HepG2 (cell line): ENCODE data around the gene C3orf18. TPM values are rescaled to one million over a fixed set of nuclear protein-coding genes. Genes with fewer than 3 reads are reported as not detected.
A peak's percentile ranks its signal among the peaks of the same experiment; 100 is the strongest.

ENCODE experiments used
- MIER2 ChIP-seq: IDR thresholded peaks from 2 replicates; pipeline ENCODE4 v1.6.1; 2016; ENCODE audit warnings: missing biosample characterization, missing genetic modification reagents
- NR3C1 ChIP-seq: sonication (generic); formaldehyde crosslinking; IDR thresholded peaks from 2 replicates; pipeline ENCODE4 v1.4.0; 2020; ENCODE audit warnings: missing genetic modification reagents
- POLR2G ChIP-seq: fragments of 200-400 bp; formaldehyde crosslinking; IDR thresholded peaks from 2 replicates; pipeline ENCODE4 v1.6.1; 2018; ENCODE audit warnings: mild to moderate bottlenecking, low read depth, low read length, moderate library complexity
- RAD51 ChIP-seq: fragments of 450-650 bp; IDR thresholded peaks from 2 replicates; pipeline ENCODE4 v1.6.1; 2016; ENCODE audit warnings: borderline replicate concordance
- SOX5 ChIP-seq: IDR thresholded peaks from 2 replicates; pipeline ENCODE4 v1.6.1; 2016; ENCODE audit warnings: borderline replicate concordance
- SOX6 ChIP-seq, 2 experiments: fragments of 450-650 bp in 1 of 2; sonication (generic) in 1 of 2; formaldehyde crosslinking in 1 of 2; IDR thresholded peaks; 2 replicates each; pipeline versions ENCODE4 v1.4.0 to v1.6.1; 2017 to 2020; ENCODE audit warnings: antibody characterized with exemption in 1 of 2, mild to moderate bottlenecking in 1 of 2, missing genetic modification reagents in 1 of 2
- SUZ12 ChIP-seq: fragments of 150-350 bp; IDR thresholded peaks from 2 replicates; pipeline ENCODE4 v1.6.1; 2014; ENCODE audit warnings: low read depth, low read length
- ZBED4 ChIP-seq: sonication (generic); formaldehyde crosslinking; IDR thresholded peaks from 2 replicates; pipeline ENCODE4 v1.4.0; 2020; ENCODE audit warnings: missing genetic modification reagents, borderline replicate concordance
- ZBTB10 ChIP-seq: sonication (generic); formaldehyde crosslinking; IDR thresholded peaks from 2 replicates; pipeline ENCODE4 v1.4.0; 2020; ENCODE audit warnings: missing genetic modification reagents, borderline replicate concordance
- ZNF614 ChIP-seq: IDR thresholded peaks from 2 replicates; pipeline ENCODE4 v1.6.1; 2018; ENCODE audit warnings: missing biosample characterization, missing genetic modification reagents, inconsistent platforms, borderline replicate concordance
- ZNF879 ChIP-seq: sonication (generic); formaldehyde crosslinking; IDR thresholded peaks from 2 replicates; pipeline ENCODE4 v1.8.1; 2023; ENCODE audit warnings: missing genetic modification reagents
- ZZZ3 ChIP-seq: sonication (generic); formaldehyde crosslinking; IDR thresholded peaks from 2 replicates; pipeline ENCODE4 v1.4.0; 2020; ENCODE audit warnings: missing genetic modification reagents, mild to moderate bottlenecking, borderline replicate concordance
- polyA plus RNA-seq, 8 experiments: library from polyadenylated mRNA; depleted of rRNA in 3 of 8; stranded (reverse) in 7 of 8; unstranded in 1 of 8; fragments of >200 nt; fragmentation: Illumina TruSeq in 4 of 8; extraction: Trizol in 4 of 8; gene quantifications; 2 replicates each; pipeline versions ENCODE4 v1.2.1 to v1.2.3, GENCODE V29; 2011 to 2016; ENCODE audit warnings: low read depth in 4 of 8, missing spikeins in 1 of 8, mixed read lengths in 1 of 8; ENCODE audit not compliant: insufficient read depth in 1 of 8
- total RNA-seq, 5 experiments: library from RNA; depleted of rRNA; stranded (reverse); fragments of >200 nt; fragmentation: Illumina TruSeq; extraction: Trizol; gene quantifications; 2 replicates each; pipeline ENCODE4 v1.2.3, GENCODE V29; 2016; ENCODE audit warnings: low read depth in 1 of 5
- TF ChIP-seq, protein P1 (sequence below): sonication (generic); formaldehyde crosslinking; IDR thresholded peaks from 2 replicates; pipeline ENCODE4 v1.5.1; 2020; ENCODE audit warnings: mild to moderate bottlenecking, missing genetic modification reagents
- TF ChIP-seq, protein P2 (sequence below): IDR thresholded peaks from 2 replicates; pipeline ENCODE4 v1.6.1; 2016; ENCODE audit warnings: missing compliant biosample characterization, missing genetic modification reagents, borderline replicate concordance
- TF ChIP-seq, protein P3 (sequence below): sonication (generic); formaldehyde crosslinking; IDR thresholded peaks from 2 replicates; pipeline ENCODE4 v1.5.0; 2020; ENCODE audit warnings: missing genetic modification reagents

Gene C3orf18
- total and polyA plus RNA-seq, 2 of the 13 experiments (the other 11 are each of a cell fraction or from before 2014, with no cell fraction given), result 1.6 to 4.8 TPM

DNA sequence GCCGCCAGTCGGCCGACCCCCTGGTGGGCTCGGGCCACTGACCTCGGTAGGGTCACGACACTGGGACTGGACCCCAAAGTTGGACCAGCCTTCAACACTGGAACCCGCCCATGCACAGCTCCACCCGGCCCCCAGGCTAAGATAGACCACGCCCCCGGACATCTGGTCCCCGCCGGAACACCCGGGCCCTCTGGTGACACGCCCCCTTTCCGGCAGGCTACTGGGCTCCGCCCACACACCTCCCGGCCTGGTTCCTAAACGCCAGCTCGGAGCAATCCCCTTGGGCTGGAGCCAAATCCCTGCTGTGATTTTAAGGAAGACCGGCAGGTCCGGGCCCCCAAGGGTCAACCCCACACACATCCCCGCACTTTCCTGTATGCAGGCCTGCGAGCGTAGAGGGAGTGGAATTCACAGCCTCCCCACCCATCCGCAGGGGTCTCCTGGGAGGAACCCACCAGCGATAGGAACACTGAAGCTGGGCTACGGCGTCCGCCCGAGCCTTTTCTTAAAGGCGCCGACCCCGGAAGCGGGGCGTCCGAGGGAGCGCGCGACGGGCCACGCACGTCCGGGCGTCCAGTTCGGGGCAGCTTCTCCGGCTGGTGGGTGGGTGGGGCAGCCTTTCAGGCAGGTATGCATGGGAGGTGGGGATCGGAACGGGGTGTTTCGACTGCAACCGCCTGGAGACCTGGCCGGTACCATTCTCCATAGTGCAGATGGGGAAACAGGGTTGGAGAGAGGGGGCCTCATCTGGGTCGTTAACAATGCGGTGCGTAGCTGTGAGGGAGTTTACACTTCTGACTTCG, 1.6 kb upstream of the C3orf18 start, which contains the start of gene HEMK1 (continued):
- TF ChIP-seq, protein P1, sequence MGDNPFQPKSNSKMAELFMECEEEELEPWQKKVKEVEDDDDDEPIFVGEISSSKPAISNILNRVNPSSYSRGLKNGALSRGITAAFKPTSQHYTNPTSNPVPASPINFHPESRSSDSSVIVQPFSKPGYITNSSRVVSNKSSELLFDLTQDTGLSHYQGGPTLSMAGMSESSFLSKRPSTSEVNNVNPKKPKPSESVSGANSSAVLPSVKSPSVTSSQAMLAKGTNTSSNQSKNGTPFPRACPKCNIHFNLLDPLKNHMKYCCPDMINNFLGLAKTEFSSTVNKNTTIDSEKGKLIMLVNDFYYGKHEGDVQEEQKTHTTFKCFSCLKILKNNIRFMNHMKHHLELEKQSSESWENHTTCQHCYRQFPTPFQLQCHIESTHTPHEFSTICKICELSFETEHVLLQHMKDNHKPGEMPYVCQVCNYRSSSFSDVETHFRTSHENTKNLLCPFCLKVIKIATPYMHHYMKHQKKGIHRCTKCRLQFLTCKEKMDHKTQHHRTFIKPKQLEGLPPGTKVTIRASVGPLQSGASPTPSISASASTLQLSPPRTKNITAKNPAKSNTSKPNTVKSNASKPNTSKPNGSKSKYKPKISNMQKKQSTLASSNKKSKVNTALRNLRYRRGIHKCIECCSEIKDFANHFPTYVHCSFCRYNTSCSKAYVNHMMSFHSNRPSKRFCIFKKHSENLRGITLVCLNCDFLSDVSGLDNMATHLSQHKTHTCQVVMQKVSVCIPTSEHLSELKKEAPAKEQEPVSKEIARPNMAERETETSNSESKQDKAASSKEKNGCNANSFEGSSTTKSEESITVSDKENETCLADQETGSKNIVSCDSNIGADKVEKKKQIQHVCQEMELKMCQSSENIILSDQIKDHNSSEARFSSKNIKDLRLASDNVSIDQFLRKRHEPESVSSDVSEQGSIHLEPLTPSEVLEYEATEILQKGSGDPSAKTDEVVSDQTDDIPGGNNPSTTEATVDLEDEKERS (CRISPR knock-in tag), result no peak
- TF ChIP-seq SOX5 (CRISPR knock-in tag) (peak; percentile 44; the same call in 1 of the 2 replicates), MIER2 (CRISPR knock-in tag) (peak; percentile 65; the same call in 1 of the 2 replicates), SUZ12 (no peak), ZNF614 (CRISPR knock-in tag) (no peak), NR3C1 (no peak), ZNF879 (CRISPR knock-in tag) (no peak), ZBED4 (CRISPR knock-in tag) (peak; percentile 76), ZZZ3 (peak; percentile 76; the same call in 1 of the 2 replicates), RAD51 (no peak), SOX6 (IDR thresholded peaks at IDR 0.05) (no peak), SOX6 (CRISPR knock-in tag; IDR thresholded peaks at IDR 0.05) (no peak; the same call in none of the 2 replicates), POLR2G (peak; percentile 77), ZBTB10 (CRISPR knock-in tag) (no peak)
- TF ChIP-seq, protein P2, sequence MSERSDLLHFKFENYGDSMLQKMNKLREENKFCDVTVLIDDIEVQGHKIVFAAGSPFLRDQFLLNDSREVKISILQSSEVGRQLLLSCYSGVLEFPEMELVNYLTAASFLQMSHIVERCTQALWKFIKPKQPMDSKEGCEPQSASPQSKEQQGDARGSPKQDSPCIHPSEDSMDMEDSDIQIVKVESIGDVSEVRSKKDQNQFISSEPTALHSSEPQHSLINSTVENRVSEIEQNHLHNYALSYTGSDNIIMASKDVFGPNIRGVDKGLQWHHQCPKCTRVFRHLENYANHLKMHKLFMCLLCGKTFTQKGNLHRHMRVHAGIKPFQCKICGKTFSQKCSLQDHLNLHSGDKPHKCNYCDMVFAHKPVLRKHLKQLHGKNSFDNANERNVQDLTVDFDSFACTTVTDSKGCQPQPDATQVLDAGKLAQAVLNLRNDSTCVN (CRISPR knock-in tag), result no peak
- TF ChIP-seq, protein P3, sequence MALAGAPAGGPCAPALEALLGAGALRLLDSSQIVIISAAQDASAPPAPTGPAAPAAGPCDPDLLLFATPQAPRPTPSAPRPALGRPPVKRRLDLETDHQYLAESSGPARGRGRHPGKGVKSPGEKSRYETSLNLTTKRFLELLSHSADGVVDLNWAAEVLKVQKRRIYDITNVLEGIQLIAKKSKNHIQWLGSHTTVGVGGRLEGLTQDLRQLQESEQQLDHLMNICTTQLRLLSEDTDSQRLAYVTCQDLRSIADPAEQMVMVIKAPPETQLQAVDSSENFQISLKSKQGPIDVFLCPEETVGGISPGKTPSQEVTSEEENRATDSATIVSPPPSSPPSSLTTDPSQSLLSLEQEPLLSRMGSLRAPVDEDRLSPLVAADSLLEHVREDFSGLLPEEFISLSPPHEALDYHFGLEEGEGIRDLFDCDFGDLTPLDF (CRISPR knock-in tag), result no peak
